WTC11 (cell line): ENCODE results near the gene TGIF1. TPM values are rescaled to one million over a fixed set of nuclear protein-coding genes. Genes with fewer than 3 reads are reported as not detected.

ENCODE experiments used
- ATAC-seq: fragments of 200-7000 bp; cut with Tn5 transposase; 2 replicates; pipeline ENCODE4 v1.10.0; 2021; ENCODE audit warnings: mild to moderate bottlenecking, moderate library complexity
- CTCF ChIA-PET: fragments of 300-600 bp; sonication (Branson Sonifier 250); formaldehyde crosslinking; loops from one replicate; lab custom pipeline; 2021; ENCODE audit warnings: antibody characterized with exemption; lab: Charles Lee
- POLR2A ChIA-PET: fragments of 350-600 bp; sonication (Branson Sonifier 250); formaldehyde crosslinking; loops from one replicate; lab custom pipeline; 2021; ENCODE audit warnings: antibody characterized with exemption; lab: Charles Lee
- DNase-seq: peaks from one replicate; pipeline ENCODE4 v3.0.0; 2021; ENCODE audit warnings: low spot score
- H3K27ac Mint-ChIP-seq: 2 replicates; pipeline ENCODE4 v1.8.0; 2021; ENCODE audit warnings: mixed read lengths
- H3K27me3 Mint-ChIP-seq: 2 replicates; pipeline ENCODE4 v1.8.0; 2021; ENCODE audit warnings: low read depth, mild to moderate bottlenecking, moderate library complexity, mixed read lengths
- H3K36me3 Mint-ChIP-seq: 2 replicates; pipeline ENCODE4 v1.8.0; 2021; ENCODE audit warnings: mixed read lengths
- H3K4me1 Mint-ChIP-seq: 2 replicates; pipeline ENCODE4 v1.8.0; 2022; ENCODE audit warnings: mixed read lengths
- H3K4me3 Mint-ChIP-seq: 2 replicates; pipeline ENCODE4 v1.8.0; 2021; ENCODE audit warnings: mild to moderate bottlenecking, moderate library complexity, mixed read lengths
- H3K9me3 Mint-ChIP-seq: 2 replicates; pipeline ENCODE4 v1.8.0; 2021; ENCODE audit warnings: mixed read lengths
- ATF1 ChIP-seq: sonication (generic); formaldehyde crosslinking; IDR thresholded peaks from 2 replicates; pipeline ENCODE4 v1.8.1; 2023; ENCODE audit warnings: mild to moderate bottlenecking, moderate library complexity, missing genetic modification reagents
- E2F1 ChIP-seq: sonication (generic); formaldehyde crosslinking; IDR thresholded peaks from 2 replicates; pipeline ENCODE4 v1.8.0; 2022; ENCODE audit warnings: mild to moderate bottlenecking, missing genetic modification reagents
- E2F4 ChIP-seq: sonication (generic); formaldehyde crosslinking; IDR thresholded peaks from 2 replicates; pipeline ENCODE4 v1.8.1; 2022; ENCODE audit warnings: low read depth, mild to moderate bottlenecking, moderate library complexity, missing genetic modification reagents, borderline replicate concordance
- EMX1 ChIP-seq: fragments of 250-450 bp; sonication (Bioruptor Pico); IDR thresholded peaks from 2 replicates; pipeline ENCODE4 v1.8.0; 2021; ENCODE audit warnings: mild to moderate bottlenecking
- ERG ChIP-seq: fragments of 250-450 bp; sonication (Bioruptor Pico); IDR thresholded peaks from 2 replicates; pipeline ENCODE4 v1.8.0; 2021; ENCODE audit warnings: mild to moderate bottlenecking
- GRHL2 ChIP-seq: fragments of 250-450 bp; sonication (Bioruptor Pico); IDR thresholded peaks from 2 replicates; pipeline ENCODE4 v1.8.0; 2022; ENCODE audit warnings: mild to moderate bottlenecking, moderate library complexity; ENCODE audit not compliant: insufficient replicate concordance, severe bottlenecking
- GTF2I ChIP-seq: fragments of 250-450 bp; sonication (Bioruptor Pico); conservative IDR thresholded peaks from 2 replicates; pipeline ENCODE4 v1.4.0; 2021; ENCODE audit warnings: mild to moderate bottlenecking
- NFE2L1 ChIP-seq: sonication (generic); formaldehyde crosslinking; IDR thresholded peaks from 2 replicates; pipeline ENCODE4 v1.8.1; 2023; ENCODE audit warnings: missing genetic modification reagents
- PREB ChIP-seq: sonication (generic); formaldehyde crosslinking; IDR thresholded peaks from 2 replicates; pipeline ENCODE4 v1.8.1; 2022; ENCODE audit warnings: mild to moderate bottlenecking, missing genetic modification reagents, moderate library complexity, borderline replicate concordance
- PRRX2 ChIP-seq: fragments of 250-450 bp; sonication (Bioruptor Pico); IDR thresholded peaks from 2 replicates; pipeline ENCODE4 v1.8.0; 2021; ENCODE audit warnings: mild to moderate bottlenecking
- RORB ChIP-seq: fragments of 250-450 bp; sonication (Bioruptor Pico); IDR thresholded peaks from 2 replicates; pipeline ENCODE4 v1.9.0; 2021; ENCODE audit warnings: mild to moderate bottlenecking
- SMAD4 ChIP-seq: sonication (generic); formaldehyde crosslinking; IDR thresholded peaks from 2 replicates; pipeline ENCODE4 v1.8.0; 2022; ENCODE audit warnings: mild to moderate bottlenecking, missing genetic modification reagents
- SOX15 ChIP-seq: fragments of 250-450 bp; sonication (Bioruptor Pico); IDR thresholded peaks from 2 replicates; pipeline ENCODE4 v1.9.0; 2021; ENCODE audit warnings: mild to moderate bottlenecking
- TCF7 ChIP-seq: sonication (generic); formaldehyde crosslinking; IDR thresholded peaks from 2 replicates; pipeline ENCODE4 v1.8.0; 2022; ENCODE audit warnings: mild to moderate bottlenecking, low read depth, missing genetic modification reagents, moderate library complexity
- TEAD4 ChIP-seq: sonication (generic); formaldehyde crosslinking; IDR thresholded peaks from 2 replicates; pipeline ENCODE4 v1.8.0; 2022; ENCODE audit warnings: mild to moderate bottlenecking, missing genetic modification reagents
- TP53 ChIP-seq: sonication (generic); formaldehyde crosslinking; IDR thresholded peaks from 2 replicates; pipeline ENCODE4 v1.8.1; 2023; ENCODE audit warnings: mild to moderate bottlenecking, missing genetic modification reagents
- USF1 ChIP-seq: sonication (generic); formaldehyde crosslinking; IDR thresholded peaks from 2 replicates; pipeline ENCODE4 v1.8.0; 2022; ENCODE audit warnings: mild to moderate bottlenecking, missing genetic modification reagents
- USF2 ChIP-seq: sonication (generic); formaldehyde crosslinking; IDR thresholded peaks from 2 replicates; pipeline ENCODE4 v1.8.1; 2023; ENCODE audit warnings: mild to moderate bottlenecking, missing genetic modification reagents, moderate library complexity
- ZBTB21 ChIP-seq: sonication (generic); formaldehyde crosslinking; IDR thresholded peaks from 2 replicates; pipeline ENCODE4 v1.8.1; 2023; ENCODE audit warnings: mild to moderate bottlenecking, missing genetic modification reagents, borderline replicate concordance
- ZBTB43 ChIP-seq: sonication (generic); formaldehyde crosslinking; IDR thresholded peaks from 2 replicates; pipeline ENCODE4 v1.8.1; 2023; ENCODE audit warnings: mild to moderate bottlenecking, missing genetic modification reagents
- ZMAT4 ChIP-seq: fragments of 250-450 bp; sonication (Bioruptor Pico); IDR thresholded peaks from 2 replicates; pipeline ENCODE4 v1.9.0; 2021; ENCODE audit warnings: mild to moderate bottlenecking
- ZNF138 ChIP-seq: sonication (generic); formaldehyde crosslinking; conservative IDR thresholded peaks from 2 replicates; pipeline ENCODE4 v1.8.1; 2022; ENCODE audit warnings: mild to moderate bottlenecking, moderate library complexity, missing genetic modification reagents
- ZNF281 ChIP-seq: sonication (generic); formaldehyde crosslinking; IDR thresholded peaks from 2 replicates; pipeline ENCODE4 v1.8.0; 2023; ENCODE audit warnings: mild to moderate bottlenecking, missing genetic modification reagents
- ZNF512 ChIP-seq: sonication (generic); formaldehyde crosslinking; IDR thresholded peaks from 2 replicates; pipeline ENCODE4 v1.8.1; 2022; ENCODE audit warnings: missing genetic modification reagents, borderline replicate concordance
- total RNA-seq: library from RNA; stranded (reverse); gene quantifications from 3 replicates; pipeline ENCODE4 v1.2.3, GENCODE V29; 2021

The TGIF1 gene
- total RNA-seq, 1 experiment from 2014 or later = 206 TPM

- TF ChIP-seq ZBTB21 (CRISPR knock-in tag) = no peak
- no peak for TF ChIP-seq SMAD4 (CRISPR knock-in tag)
- no peak for TF ChIP-seq ZBTB43 (CRISPR knock-in tag)
- TF ChIP-seq E2F1 (CRISPR knock-in tag) = no peak
- no peak for TF ChIP-seq PREB
- no peak for TF ChIP-seq GRHL2 (CRISPR knock-in tag)
- TF ChIP-seq ATF1 = no peak
- TF ChIP-seq ZMAT4 (CRISPR knock-in tag) = no peak
- TF ChIP-seq TEAD4 = no peak
- TF ChIP-seq ERG (CRISPR knock-in tag) = no peak
- no peak for TF ChIP-seq RORB (CRISPR knock-in tag)
- no peak for TF ChIP-seq USF1 (CRISPR knock-in tag)
- TF ChIP-seq EMX1 (CRISPR knock-in tag) = no peak
- DNase-seq (no peak), ATAC-seq (no peak)
- ChIA-PET POLR2A (interaction anchor here (1.2 kb wide), 1 partner anchor 64 kb away, joined by 3 read pairs; no protein-coding TSS in a partner anchor), CTCF (interaction anchor here (1.0 to 1.5 kb wide), 6 partner anchors 17 to 383 kb away, joined by 3 to 8 read pairs (median 4); no protein-coding TSS in a partner anchor)
- Mint-ChIP-seq H3K4me1 (peaks cover 20% of the 10 kb centered on the region), H3K27me3 (no peaks in the 10 kb centered on the region), H3K36me3 (no peaks in the 10 kb centered on the region), H3K9me3 (no peaks in the 10 kb centered on the region), H3K27ac (no peak overlapping the region), H3K4me3 (no peak overlapping the region)
Observed at GRCh38 chr18:3486512-3486911, 36.5 kb downstream of the TGIF1 start.

GRCh38 chr18:3489462-3489861 is 39.5 kb downstream of the TGIF1 start:
- no peaks in the 10 kb centered on the region for H3K27me3 Mint-ChIP-seq
- no peaks in the 10 kb centered on the region for H3K36me3 Mint-ChIP-seq
- H3K4me3 Mint-ChIP-seq = no peak overlapping the region
- H3K27ac Mint-ChIP-seq = no peak overlapping the region
- DNase-seq (no peak), ATAC-seq (no peak)
- no peaks in the 10 kb centered on the region for H3K9me3 Mint-ChIP-seq
- POLR2A ChIA-PET = no interaction called here
- CTCF ChIA-PET = interaction anchor here (1.2 kb wide), 1 partner anchor 24 kb away, joined by 4 read pairs; no protein-coding TSS in a partner anchor
- H3K4me1 Mint-ChIP-seq = peaks cover 32% of the 10 kb centered on the region
- no peak for TF ChIP-seq PRRX2
- TF ChIP-seq SOX15 (CRISPR knock-in tag) = no peak
- TF ChIP-seq ZNF512 (CRISPR knock-in tag) = no peak
- TF ChIP-seq USF2 (CRISPR knock-in tag) = no peak
- no peak for TF ChIP-seq TP53
- no peak for TF ChIP-seq TCF7 (CRISPR knock-in tag)
- no peak for TF ChIP-seq ZNF281
- TF ChIP-seq NFE2L1 (CRISPR knock-in tag) = no peak
- TF ChIP-seq GTF2I (CRISPR knock-in tag) = no peak
- TF ChIP-seq ZNF138 (CRISPR knock-in tag) = no peak
- no peak for TF ChIP-seq E2F4 (CRISPR knock-in tag)
